ENCODE measurements around the gene M1AP.

Gene M1AP

DNA sequence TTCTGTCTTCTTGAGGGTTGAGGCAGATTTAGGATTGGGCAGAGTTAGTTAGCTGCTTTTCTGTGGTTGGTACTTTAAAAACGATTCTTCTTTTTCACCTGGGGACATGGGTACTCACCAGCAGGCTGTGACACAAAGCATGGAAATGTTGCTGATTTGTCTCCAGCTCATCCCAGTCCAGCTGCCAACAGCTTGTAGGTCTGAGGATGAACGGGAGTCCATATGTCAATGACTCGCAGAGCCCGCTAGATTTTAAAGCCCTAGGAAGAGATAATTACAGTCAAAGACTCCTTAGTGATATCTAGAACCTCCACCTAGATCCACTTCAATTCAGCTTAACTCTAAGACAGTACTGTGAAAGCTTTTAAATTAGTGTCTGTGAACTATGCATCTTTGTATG, 72.8 kb downstream of the M1AP start:
- TF ChIP-seq EZH2phosphoT487 (IDR thresholded peaks at IDR 0.05; ENCODE audit: borderline replicate concordance, low read length): no peak
- TF ChIP-seq, protein P1, sequence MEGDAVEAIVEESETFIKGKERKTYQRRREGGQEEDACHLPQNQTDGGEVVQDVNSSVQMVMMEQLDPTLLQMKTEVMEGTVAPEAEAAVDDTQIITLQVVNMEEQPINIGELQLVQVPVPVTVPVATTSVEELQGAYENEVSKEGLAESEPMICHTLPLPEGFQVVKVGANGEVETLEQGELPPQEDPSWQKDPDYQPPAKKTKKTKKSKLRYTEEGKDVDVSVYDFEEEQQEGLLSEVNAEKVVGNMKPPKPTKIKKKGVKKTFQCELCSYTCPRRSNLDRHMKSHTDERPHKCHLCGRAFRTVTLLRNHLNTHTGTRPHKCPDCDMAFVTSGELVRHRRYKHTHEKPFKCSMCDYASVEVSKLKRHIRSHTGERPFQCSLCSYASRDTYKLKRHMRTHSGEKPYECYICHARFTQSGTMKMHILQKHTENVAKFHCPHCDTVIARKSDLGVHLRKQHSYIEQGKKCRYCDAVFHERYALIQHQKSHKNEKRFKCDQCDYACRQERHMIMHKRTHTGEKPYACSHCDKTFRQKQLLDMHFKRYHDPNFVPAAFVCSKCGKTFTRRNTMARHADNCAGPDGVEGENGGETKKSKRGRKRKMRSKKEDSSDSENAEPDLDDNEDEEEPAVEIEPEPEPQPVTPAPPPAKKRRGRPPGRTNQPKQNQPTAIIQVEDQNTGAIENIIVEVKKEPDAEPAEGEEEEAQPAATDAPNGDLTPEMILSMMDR (IDR thresholded peaks at IDR 0.05; ENCODE audit: low read depth, low read length, poor library complexity, severe bottlenecking): no peak
- no peak overlapping the region for H3K4me3 ChIP-seq (ENCODE audit: low read length)
- H3K4me2 ChIP-seq (ENCODE audit: low read length): no peak overlapping the region
- peaks cover 56% of the 10 kb centered on the region for H3K4me1 ChIP-seq (ENCODE audit: control insufficient read depth, low read length)
- no peaks in the 10 kb centered on the region for H3K79me2 ChIP-seq (ENCODE audit: control insufficient read depth, low read length)
- H4K20me1 ChIP-seq (ENCODE audit: control insufficient read depth, insufficient read depth, low read depth, low read length): no peaks in the 10 kb centered on the region
- H3K36me3 ChIP-seq (ENCODE audit: control insufficient read depth, low read length): no peaks in the 10 kb centered on the region
- no peaks in the 10 kb centered on the region for H3K27me3 ChIP-seq (ENCODE audit: control insufficient read depth, low read length)
- no peaks in the 10 kb centered on the region for H3K9me3 ChIP-seq (ENCODE audit: control insufficient read depth, insufficient read depth, low read length)
- H3K9me2 ChIP-seq (replicated peaks; ENCODE audit: control insufficient read depth, low read length): no peaks in the 10 kb centered on the region
- H3F3A ChIP-seq (ENCODE audit: control insufficient read depth, insufficient read depth): peaks cover 11% of the 10 kb centered on the region; the same call in 1 of the 2 replicates
- no peak overlapping the region for H3K27ac ChIP-seq (ENCODE audit: low read depth, low read length)

DNA sequence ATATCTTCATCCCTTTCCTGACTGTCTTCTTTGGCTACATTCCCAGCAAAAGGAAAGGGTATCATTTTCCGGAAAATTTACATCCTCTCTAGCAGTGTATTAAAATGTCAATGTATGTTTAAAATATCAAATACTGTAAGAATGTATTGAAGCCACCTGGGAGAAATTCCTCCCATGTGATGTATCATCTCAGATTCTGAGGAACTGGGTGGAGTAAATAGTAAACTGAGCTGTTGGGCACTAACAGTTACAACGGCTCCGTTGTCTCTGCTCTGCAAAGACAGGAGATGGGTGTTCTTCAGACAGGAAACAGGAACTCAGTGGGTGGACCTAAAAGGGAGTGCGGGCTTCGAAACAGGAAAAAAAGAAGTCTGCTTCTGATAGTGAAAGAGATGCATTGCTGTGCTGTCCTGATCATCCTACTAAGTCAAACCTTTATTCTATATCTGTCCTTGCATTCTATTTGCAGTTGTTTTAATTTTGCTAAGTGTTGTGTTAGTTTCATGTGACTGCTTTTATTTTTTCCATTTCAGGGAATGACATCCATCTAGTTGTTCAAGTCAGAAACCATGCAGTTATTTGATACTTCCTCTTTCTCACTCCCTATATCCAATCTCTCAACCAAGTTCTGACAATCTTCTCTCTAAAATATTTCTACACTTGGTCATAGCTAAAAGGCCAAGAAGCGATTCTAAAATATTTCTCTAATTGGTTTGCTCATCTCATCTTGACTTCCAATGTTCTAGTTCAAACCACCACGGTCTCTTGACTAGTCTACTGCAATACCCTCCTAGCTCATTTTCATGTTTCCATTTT, 74.2 kb downstream of the M1AP start:
- Histone ChIP-seq H3K27me3 (ENCODE audit: control insufficient read depth, low read length) (no peaks in the 10 kb centered on the region), H3K4me1 (ENCODE audit: control insufficient read depth, low read length) (peaks cover 56% of the 10 kb centered on the region), H3K4me2 (ENCODE audit: low read length) (peak overlapping the region; percentile 79), H3K4me3 (ENCODE audit: low read length) (peak overlapping the region; percentile 68), H3K79me2 (ENCODE audit: control insufficient read depth, low read length) (no peaks in the 10 kb centered on the region), H3K36me3 (ENCODE audit: control insufficient read depth, low read length) (no peaks in the 10 kb centered on the region), H4K20me1 (ENCODE audit: control insufficient read depth, insufficient read depth, low read depth, low read length) (no peaks in the 10 kb centered on the region), H3K9me3 (ENCODE audit: control insufficient read depth, insufficient read depth, low read length) (no peaks in the 10 kb centered on the region), H3K9me2 (replicated peaks; ENCODE audit: control insufficient read depth, low read length) (no peaks in the 10 kb centered on the region), H3K27ac (ENCODE audit: low read depth, low read length) (peak overlapping the region; percentile 75), H3F3A (ENCODE audit: control insufficient read depth, insufficient read depth) (peaks cover 11% of the 10 kb centered on the region; the same call in 1 of the 2 replicates)
- TF ChIP-seq, protein P1 (IDR thresholded peaks at IDR 0.05; ENCODE audit: low read depth, low read length, poor library complexity, severe bottlenecking): no peak
- no peak for TF ChIP-seq EZH2phosphoT487 (IDR thresholded peaks at IDR 0.05; ENCODE audit: borderline replicate concordance, low read length)

DNA sequence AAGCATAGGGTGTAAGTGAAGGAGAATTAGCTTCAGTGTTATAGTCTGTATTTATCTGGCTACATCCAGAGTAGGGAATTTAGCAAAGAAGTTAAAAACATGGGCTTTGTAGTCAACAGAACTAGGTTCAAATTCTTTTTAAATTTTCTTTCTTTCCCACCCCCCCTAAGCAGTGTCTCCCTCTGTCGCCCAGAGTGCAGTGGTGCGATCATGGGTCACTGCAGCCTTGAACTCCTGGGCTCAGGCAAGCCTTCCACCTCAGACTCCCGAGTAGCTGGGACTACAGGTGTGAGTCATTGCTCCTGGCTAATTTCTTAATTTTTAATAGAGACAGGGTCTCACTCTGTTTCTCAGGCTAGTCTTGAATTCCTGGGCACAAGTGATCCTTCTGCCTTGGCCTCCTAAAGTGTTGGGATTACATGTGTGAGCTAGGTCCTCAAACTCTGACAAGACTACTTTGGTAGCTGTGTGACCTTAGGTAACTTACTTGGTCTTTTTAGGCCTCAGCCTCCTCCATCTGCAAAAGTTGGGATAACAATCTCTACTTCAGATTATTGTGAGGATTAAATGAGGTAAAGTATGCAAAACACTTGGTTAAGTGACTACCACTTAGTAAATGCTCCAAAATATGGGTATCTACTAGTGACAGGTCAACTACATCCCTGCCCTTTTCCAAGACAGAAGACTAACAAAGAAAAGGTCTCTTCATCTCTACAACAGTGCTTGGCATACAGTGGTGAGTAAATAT, 75.8 kb downstream of the M1AP start:
- Histone ChIP-seq H3K36me3 (ENCODE audit: control insufficient read depth, low read length) (no peaks in the 10 kb centered on the region), H3K27ac (ENCODE audit: low read depth, low read length) (no peak overlapping the region), H3F3A (ENCODE audit: control insufficient read depth, insufficient read depth) (peaks cover 11% of the 10 kb centered on the region; the same call in 1 of the 2 replicates), H3K9me2 (replicated peaks; ENCODE audit: control insufficient read depth, low read length) (no peaks in the 10 kb centered on the region), H3K4me1 (ENCODE audit: control insufficient read depth, low read length) (peaks cover 49% of the 10 kb centered on the region), H3K27me3 (ENCODE audit: control insufficient read depth, low read length) (no peaks in the 10 kb centered on the region), H3K9me3 (ENCODE audit: control insufficient read depth, insufficient read depth, low read length) (no peaks in the 10 kb centered on the region), H3K4me3 (ENCODE audit: low read length) (no peak overlapping the region), H3K4me2 (ENCODE audit: low read length) (no peak overlapping the region), H4K20me1 (ENCODE audit: control insufficient read depth, insufficient read depth, low read depth, low read length) (no peaks in the 10 kb centered on the region), H3K79me2 (ENCODE audit: control insufficient read depth, low read length) (no peaks in the 10 kb centered on the region)
- TF ChIP-seq, protein P1 (IDR thresholded peaks at IDR 0.05; ENCODE audit: low read depth, low read length, poor library complexity, severe bottlenecking): peak; percentile 21
- TF ChIP-seq EZH2phosphoT487 (IDR thresholded peaks at IDR 0.05; ENCODE audit: borderline replicate concordance, low read length): no peak
